Measurements from ENCODE around the gene GPC1.
"Not testable (repeated sequence)": the region's sequence is repeated elsewhere in the genome, so short reads cannot be mapped to it uniquely, and the experiment has no call there.

Gene GPC1

DNA sequence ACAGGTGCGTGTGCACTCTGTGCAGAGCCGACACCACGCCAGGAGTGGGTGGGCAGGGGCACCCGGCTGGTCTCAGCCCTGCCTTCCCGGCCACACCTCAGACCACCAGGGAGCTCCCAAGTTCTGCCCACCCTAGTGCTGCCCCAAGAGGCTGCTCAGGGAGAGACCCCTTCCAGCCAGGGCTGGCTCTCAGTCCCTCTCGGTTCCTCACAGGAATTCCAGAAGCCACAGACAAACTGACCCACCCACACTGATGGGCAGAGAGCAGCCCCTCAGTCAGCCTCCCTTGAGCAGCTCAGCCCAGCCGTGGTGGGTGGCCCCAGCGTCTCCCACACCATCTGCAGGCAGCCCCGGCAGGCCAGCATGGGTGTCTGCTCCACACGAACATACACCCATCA, 33.8 kb downstream of the GPC1 start:
- DNase-seq, result no peak

DNA sequence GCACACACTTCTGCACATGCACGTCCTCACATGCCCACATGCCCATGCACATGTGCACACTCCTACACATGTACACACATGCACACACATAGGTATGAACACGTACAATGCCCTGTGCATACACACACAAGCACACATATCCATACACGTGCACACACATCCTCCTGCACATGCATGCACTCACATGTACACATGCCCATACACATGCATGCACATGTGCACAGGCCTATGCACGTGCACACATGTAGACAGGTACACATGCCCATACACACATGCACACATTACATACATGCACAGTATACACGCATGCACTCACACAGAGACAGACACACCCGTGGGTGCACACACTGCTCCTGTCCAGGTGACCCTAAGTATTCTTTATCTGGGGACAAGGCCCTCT, 34.3 kb downstream of the GPC1 start:
- DNase-seq, result no peak

DNA sequence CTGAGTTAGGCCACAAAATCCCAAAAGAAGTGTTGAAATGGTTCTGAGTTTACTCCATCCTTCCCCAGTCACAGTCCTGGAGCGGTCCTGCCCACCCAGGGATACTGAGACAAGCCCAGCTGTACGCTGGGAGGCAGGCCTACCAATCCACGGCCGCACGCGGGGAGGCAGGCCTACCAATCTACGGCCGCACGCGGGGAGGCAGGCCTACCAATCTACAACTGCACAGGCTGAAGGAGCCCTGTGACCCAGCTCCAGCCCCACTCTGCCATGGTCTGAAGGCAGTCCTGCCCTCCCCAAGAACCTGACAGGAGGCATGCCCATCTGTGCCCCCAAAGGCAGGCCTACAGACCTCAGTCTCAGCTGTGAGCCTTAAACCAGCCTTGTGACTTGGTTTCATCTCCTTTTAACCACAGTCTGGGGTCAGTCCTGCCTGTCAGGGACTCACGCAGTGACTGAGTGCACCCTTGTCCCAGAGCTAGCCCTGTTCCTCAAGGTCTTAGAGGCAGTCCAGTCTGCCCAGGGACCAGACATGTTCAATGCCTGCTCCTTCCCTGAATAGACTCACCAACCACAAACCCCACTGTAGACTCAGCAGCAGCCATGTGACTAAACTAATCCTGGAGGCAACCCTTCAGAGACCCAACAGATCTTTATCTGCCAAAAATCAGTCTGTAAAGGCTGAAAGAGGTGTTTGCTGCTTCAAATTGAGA, 36.8 kb downstream of the GPC1 start:
- no peak for DNase-seq

DNA sequence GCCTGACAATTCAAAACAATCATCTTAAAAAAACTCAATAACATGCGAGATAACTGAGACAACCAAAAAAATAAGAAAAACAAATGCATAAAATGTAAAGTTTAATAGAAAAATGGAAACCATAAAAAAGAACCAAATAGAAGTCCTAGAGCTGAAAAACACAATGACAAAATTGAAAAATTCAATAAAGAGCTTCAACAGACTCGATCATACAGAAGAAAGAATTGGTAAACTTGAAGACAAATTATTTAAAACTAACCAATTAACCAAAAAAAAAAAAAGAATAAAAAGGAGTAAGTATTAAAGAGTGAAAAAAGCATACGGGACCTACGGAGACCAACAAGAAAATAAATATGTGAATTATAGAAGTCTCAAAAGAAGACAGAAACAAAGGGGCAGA, 37.7 kb downstream of the GPC1 start:
- no peak for DNase-seq

DNA sequence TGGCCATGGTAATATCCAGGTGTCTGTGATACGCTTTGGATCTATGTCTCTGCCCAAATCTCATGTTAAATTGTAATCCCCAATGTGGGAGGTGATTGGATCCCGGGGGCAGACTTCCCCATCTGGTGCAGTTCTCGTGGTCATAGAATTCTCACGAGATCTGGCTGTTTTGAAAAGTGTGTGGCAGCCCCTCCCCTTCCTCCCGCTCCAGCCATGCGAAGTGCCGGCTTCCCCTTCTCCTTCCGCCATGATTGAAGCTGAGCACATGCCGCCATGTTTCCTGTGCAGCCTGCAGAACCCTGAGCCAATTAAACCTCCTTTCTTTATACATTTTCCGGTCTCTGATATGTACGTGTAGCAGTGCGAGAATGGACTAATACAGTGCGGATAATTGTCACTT, 42.5 kb downstream of the GPC1 start:
- no peak for DNase-seq

DNA sequence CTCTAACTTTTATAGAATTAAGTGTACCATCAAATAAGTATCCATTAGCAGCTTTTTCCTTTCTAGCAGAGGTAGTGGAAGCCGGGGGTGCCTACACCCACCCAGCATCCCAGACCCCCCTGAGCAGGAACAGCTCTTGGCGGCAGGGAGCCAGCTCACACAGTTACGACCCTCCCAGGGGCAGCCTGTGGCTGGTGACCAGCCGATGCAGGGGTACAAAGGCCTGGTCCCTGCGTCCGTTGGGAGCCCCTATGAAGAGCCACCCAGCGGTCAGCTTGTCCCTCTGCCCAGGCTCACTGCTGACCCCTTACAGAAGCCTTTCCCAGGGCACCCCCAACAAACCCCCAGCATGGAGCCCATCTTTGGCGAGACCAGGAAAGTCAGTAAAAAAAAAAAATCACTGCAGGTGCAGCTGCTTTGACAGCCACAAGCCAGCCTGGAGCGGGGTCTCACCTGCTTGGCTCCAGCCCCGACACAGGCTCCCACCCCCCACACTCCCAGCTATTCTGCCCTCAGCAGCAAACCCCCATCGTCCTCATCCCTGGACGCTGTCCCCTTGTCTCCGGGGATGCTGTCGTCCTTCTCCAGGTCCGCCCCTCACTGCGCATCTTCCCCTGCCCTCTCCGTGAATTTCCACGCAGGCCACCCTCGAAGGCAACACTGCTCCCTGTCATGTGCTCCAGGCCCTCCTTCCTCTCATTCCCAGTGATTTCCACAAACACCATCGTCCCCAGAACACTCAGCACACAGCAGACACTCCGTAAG, 43.1 kb downstream of the GPC1 start:
- no peak for DNase-seq

DNA sequence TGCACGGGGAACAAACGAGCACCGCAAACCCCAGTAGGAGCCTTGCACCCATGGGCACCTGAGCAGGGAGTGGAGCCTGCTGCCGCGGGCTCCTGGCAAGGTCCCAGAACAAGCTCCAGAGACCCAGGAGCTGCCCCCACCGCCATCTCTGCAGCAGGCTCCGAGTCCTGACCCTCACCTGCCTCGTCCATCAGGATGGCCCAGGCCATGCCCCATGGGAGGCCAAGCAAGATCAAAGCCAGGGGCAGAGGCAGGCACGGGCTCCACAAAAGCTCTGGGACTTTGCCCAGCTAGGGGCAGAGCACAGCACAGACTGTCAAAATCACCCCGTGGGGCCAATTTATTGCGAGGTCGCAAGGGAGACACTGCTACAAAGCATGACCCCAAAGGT, 43.6 kb downstream of the GPC1 start:
- DNase-seq, result no peak

DNA sequence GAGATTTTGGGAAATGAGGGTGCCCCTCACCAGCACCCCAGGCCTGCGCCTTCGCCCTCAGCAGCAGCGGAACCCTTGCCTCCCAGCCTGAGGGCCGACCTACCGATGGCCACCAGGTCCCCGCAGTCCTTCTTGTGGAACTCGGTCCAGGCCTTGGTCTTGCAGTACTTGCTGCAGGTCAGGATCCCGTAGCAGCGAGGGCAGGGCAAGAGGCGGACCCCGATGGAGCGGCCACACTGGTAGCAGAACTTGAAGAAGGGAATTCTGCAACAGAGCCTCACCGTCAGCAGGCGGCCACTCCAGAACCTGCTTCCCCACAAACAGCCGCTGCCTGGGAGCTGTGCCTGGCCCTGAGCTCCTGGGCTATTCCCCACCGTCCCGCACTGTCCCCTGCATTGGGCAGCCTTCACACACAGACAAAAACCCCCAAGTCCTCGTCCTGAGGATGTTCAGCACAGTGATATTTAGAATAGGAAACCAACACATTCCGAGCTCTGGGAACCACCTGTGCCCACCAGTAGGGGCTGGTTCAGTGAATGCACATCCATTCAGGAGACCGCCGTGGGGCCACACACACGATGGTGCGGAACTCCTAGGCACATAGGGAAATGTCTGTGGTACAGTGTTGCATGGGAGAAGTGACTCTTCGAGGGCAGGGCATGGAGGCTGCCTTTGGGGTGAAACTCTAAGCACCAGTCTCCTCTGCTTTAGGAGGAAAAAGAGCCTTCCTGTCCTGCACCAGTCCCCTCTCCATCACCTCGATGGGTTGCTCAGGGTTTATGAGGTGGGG, 45.6 kb downstream of the GPC1 start:
- DNase-seq, result no peak

DNA sequence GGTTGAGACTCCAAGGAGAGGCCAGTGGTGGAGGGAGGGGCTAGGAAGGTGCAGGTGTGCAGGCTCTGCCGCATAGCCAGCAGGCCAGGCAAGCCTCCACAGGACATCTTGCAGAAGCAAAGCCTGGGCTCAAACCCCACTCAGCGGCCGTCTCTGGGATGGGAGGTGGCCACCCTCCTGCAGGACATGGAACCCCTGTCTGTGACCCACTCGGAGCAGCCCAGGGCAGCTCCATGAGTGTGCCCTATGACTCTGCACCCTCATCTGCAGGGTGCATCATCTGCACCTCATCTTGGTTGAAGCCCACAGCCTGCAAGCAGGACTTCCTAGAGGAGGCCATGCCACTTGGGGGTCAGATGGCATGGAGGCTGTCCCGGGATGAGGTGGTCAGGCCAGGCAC, 46.3 kb downstream of the GPC1 start:
- DNase-seq, result no peak

DNA sequence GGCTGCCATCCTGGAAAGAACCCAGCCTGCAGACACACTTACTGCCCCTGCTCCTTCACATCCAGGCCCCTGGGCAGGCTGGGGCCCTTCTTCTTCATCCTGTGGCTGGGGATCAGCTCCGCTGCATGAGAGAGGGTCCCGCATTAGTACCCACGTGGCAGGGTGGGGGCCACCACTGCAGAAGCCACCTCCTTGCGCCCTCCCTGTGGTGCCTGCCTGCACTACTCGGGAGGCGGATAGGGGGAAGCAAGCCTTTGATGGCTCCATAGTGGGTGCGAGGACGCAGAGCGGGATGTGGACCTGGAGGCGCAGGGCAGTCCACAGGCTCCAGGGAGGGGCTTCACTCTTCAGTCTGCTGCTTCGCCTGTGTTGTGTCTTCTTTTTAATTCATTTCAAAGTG, 46.7 kb downstream of the GPC1 start:
- no peak for DNase-seq

DNA sequence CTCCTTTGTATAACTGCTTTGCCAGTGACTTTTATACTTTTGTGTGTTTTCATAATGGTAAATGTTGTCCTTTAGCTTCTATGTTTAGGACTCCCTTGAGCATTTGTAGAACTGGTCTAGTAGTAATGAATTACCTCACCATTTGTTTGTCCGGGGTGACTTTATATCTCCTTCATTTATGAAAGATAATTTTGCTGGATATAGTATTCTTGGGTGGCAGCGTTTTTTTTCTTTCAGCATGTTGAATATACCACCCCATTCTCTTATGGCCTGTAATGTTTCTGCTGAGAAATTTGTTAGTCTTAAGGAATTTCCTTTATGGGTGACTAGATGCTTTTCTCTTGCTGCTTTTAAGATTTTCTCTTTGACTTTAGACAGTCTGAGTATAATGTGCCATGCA, 56.0 kb downstream of the GPC1 start:
- DNase-seq, result no peak

DNA sequence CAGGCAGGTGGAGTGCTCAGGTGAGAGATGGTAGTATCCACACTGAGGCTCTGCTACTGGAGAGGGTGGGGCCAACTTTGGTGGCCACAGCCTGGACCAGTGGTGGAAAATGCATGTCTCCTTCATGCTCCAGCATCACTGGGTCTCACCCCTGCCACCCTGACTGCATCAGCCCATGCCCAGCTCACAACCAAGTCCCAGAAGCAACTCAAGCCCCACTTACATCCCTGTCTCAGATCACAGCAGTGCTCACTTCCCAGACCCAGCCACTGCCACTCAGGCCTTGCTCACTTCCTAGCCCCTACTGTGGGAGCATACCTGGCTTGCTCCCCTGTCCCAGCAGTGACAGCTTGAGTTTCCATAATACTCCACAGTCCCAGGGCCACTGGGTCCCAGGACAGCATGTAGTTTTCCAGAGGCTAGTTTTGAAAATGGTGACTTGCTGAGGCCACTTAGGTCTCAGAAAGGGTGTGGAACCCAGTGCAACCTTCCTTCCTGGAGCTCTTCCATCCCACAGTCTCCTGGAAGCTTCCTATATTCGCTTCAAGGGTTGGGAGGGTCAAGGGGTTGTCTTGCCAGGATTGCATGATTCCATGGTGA, 58.8 kb downstream of the GPC1 start:
- DNase-seq, result no peak

DNA sequence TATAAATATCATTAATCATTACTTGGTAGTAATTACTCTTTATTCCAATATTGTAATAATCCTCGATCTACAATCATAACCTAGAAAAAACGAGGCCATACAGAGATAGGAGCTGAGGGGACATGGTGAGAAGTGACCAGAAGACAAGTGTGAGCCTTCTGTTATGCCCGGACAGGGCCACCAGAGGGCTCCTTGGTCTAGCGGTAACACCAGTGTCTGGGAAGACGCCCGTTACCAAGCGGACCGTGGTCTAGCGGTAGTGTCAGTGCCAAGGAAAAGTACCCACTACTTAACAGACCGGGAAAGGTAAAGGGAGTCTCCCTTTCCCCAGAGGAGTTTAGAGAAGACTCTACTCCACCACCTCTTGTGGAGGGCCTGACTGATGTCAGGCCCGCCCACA, 59.5 kb downstream of the GPC1 start:
- DNase-seq, result not testable (repeated sequence)

DNA sequence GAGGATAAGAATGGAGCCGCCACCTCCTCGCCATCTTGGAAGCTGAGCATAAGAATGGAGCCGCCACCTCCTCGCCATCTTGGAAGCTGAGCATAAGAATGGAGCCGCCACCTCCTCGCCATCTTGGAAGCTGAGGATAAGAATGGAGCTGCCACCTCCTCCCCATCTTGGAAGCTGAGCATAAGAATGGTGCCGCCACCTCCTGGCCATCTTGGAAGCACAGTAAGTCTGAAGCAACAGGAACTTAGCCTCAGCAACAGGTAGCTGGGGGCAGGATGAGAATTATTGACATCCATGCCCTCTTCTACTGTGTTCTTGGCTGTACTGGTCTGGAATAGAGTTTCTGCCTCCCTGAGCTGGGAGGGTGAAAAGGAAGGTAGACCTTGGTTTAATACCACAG, 61.6 kb downstream of the GPC1 start:
- not testable (repeated sequence) for DNase-seq

DNA sequence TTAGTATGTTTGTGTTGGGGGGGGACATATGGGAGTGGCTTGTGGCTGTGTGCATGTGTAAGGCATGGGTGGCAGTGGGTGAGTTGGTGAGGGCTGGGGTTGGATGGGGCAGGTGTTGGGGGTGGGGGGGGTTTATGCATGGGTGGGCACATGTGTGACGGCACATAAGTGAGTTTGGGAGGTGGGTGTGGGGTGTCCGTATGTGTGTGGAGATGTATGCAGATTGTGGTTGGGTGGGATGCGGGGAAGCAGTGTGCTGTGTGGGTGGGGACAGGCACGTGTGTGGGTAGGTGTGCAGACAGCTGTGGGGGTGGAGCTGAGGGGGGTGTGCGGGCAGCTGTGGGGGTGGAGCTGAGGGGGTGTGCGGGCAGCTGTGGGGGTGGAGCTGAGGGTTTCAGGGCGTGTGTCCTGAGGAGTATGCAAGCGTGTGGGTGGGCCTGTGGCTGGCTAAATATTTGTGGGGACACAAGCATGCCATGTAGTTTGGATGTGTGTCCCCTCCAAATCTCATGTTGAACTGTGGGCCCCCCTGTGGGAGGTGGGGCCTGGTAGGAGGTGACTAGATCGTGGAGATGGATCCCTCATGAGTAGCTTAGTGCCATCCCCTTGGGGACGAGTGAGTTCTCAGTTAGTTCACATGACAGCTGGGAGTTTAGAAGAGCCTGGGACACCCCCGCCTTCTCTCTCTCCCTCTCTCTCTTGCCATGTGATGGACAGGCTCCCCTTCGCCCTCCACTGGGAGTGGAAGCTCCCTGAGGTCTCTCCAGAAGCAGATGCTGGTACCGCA, 62.9 kb downstream of the GPC1 start:
- DNase-seq, result no peak

DNA sequence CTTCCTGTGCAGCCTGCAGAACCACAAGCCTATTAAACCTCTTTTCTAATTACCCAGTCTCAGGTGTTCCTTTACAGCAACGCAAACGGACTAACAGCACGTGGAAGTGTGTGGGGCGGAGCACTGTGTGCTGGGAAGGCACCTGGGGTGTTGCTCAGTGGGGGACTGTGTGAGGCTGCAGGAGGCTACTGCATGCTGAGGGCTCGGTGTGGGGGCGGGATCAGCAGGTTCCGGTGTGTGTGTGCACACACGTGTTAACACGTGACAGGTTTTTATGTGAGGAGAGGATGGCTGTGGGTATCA, 63.4 kb downstream of the GPC1 start:
- no peak for DNase-seq

DNA sequence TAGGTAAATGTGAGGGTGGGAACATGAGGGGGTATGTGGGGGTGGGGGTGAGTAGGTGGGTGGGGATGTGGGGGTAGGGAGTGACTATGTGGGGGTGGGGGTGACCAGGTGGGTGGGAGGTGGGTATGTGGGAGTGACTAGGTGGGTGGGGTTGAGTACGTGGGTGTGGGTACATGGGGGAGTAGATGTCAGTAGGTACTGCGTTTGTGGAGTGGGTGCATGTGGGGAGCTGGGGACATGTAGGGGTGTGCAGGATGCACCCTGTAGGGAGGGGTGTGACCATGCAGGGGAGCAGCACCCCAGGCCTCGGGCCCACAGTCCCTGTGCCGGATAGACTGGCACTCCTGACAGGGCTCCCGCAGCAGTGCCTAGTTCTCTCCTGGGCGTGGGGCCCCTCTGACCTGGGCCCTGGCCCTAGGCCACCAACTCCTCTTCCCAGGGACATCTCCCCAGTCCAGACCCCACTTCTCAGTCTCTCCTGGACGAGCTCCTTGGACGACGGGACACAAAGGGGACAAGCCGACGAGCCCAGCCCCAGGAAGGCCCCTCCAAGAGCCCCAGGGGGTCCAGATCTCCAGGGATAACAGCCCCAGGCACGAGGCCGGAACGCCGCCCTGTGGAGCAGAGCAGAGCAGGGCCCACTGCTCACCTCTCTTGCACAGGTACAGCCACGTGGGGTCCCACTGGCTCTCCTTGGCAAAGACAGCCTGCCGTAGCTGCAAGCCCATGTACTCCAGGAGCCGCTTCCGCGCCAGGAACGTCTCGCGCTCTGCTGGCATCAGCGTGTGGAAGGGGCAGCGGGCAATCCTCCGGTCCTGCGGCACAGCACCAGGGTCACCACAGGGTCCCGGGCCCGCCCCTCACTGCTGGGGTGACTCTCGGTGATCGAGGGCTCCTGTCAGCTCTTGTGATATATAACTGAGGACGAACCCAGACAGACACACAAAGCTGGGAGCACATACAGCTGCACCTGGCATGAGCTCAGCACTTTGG, 64.1 kb downstream of the GPC1 start:
- no peak for DNase-seq

DNA sequence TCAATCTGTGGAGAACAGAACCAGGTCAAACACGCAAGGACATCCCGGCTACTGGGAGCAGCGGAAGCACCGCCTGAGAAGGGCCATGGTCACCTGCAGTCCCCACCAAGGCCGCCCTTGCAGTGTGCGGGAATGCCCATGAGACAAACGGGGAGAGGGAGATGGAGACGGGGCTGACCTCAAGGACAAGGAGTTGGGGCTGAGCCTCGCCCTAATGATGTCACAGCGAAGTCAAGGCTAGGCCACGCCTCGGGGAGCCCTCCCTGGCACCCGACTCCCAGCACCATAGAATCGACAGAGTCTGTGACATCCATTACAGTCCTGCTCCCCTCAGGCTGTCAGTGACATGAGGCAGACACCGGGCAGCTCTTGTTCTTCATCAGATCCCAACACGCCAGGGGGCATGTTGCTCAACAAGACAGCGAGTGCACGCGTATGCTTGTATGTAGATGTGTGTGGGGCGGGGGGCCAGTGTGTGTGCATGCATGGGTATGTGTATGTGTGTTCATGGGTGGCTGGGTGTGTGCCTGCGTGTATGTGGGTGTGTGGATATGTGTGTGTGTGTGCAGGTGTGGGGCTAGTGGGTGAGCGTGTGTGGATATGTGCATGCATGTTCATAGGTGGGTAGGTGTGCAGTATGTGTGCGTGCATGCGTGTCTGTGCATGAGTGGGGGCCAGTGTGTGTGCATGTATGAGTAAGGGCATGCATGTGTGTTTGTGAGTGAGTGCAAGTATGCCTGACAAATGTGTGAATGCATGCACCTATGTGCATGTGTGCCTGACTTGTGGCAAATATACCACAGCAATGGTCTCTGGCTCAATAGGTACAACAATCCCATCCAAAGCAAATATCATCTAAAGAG, 65.3 kb downstream of the GPC1 start:
- DNase-seq, result no peak

DNA sequence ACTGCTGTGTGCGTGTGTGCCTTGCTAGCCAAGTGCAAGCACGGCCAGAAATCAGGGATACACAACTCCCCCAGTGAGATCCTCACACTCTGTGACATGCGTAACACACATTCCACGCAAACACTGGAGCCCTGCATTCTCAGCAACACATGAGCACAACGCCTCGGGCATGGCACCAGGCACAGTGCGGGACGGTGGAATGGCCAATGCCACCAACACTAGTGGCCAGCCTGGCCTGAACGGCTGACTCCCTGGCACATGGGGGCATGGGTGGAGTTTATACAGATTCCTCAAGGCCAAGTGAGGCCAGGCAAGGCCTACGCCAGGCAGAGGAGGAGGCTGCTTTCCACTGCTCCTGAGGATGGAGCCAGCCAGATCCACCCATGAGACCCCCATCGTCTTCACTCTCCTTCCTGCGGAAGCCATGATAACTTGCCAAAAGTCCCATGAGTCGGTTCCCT, 66.1 kb downstream of the GPC1 start:
- no peak for DNase-seq

DNA sequence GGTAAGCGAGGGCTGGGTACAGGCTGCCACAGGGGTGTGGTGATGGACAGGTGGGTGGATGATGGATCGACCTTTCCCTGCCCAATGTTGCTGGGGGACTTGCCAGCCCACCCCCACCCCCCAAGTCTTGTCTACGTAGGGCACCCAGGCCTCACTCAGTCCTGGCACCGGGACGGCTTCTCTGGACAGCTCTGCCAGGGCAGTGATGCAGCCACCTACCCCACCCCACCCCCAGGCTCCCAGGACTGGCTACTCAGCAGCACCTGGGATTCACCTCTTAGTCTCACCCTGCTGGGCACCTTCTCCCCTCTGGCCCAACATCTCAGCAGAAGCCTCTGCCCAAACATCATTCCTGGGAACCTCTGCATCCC, 66.6 kb downstream of the GPC1 start:
- no peak for DNase-seq

Data from NK-92 treated with Interleukin-12 subunit alpha and Interleukin-12 subunit beta, amount 100 ng/mL, for 24 hours (cell line).